Vagina (tissue), 2 donors: ENCODE results near the gene COLGALT1. TPM values are rescaled to one million over a fixed set of nuclear protein-coding genes. Genes with fewer than 3 reads are reported as not detected.

ENCODE experiments used
- DNase-seq, 2 donors: peaks; one replicate each; pipeline ENCODE4 v3.0.0-alpha.2; 2017; ENCODE audit errors: extremely low spot score in 2 of 2
- H3K27ac ChIP-seq: fragments of 200-600 bp; sonication (generic); one replicate; pipeline ENCODE4 v1.5.1; 2019
- H3K27me3 ChIP-seq: fragments of 200-600 bp; sonication (generic); one replicate; pipeline ENCODE4 v1.5.1; 2019
- H3K36me3 ChIP-seq, 2 donors: fragments of 200-600 bp; sonication (generic); one replicate each; pipeline ENCODE4 v1.5.1; 2017 to 2019
- H3K4me1 ChIP-seq: fragments of 200-600 bp; sonication (generic); one replicate; pipeline ENCODE4 v1.5.1; 2019
- H3K4me3 ChIP-seq, 2 donors: fragments of 200-600 bp; sonication (generic); 1 replicate in 1 of 2; 2 replicates in 1 of 2; pipeline ENCODE4 v1.5.1; 2016 to 2019
- H3K9me3 ChIP-seq: fragments of 200-600 bp; sonication (generic); one replicate; pipeline ENCODE4 v1.5.1; 2019
- CTCF ChIP-seq, 3 experiments: fragments of 450-650 bp in 2 of 3; fragments of 200-600 bp in 1 of 3; sonication (generic) in 1 of 3; IDR thresholded peaks; one replicate each; pipeline ENCODE4 v1.5.1; 2017 to 2019; ENCODE audit warnings: antibody characterized with exemption in 3 of 3, mild to moderate bottlenecking in 2 of 3, moderate library complexity in 2 of 3
- POLR2A ChIP-seq, 2 donors: fragments of 450-650 bp; IDR thresholded peaks; one replicate each; pipeline ENCODE4 v1.6.1; 2017; ENCODE audit warnings: antibody characterized with exemption in 2 of 2, mild to moderate bottlenecking in 2 of 2, moderate library complexity in 2 of 2
- POLR2AphosphoS5 ChIP-seq, 2 donors: sonication (generic); formaldehyde crosslinking; IDR thresholded peaks; one replicate each; pipeline ENCODE4 v1.9.0; 2017; ENCODE audit warnings: antibody characterized with exemption in 2 of 2, mild to moderate bottlenecking in 2 of 2, low read depth in 1 of 2; ENCODE audit not compliant: insufficient read depth in 1 of 2
- intact Hi-C: fragments of 100-400 bp; cut with DNase I; formaldehyde crosslinking; loops from one replicate; pipeline ENCODE4 v1.15.1; 2023
- total RNA-seq: library from RNA; depleted of rRNA; stranded (reverse); fragments of >200 nt; gene quantifications from one replicate; pipeline ENCODE4 v1.2.3, GENCODE V29; 2016

COLGALT1 gene
- total RNA-seq, 1 donor from 2014 or later, result 55.0 TPM

GRCh38 chr19:17572638-17573037 is 17.2 kb downstream of the COLGALT1 start:
- Histone ChIP-seq H3K27me3 (no peaks in the 10 kb centered on the region), H3K36me3 (peaks cover 0 to 53% of the 10 kb centered on the region in 2 donors), H3K4me1 (no peaks in the 10 kb centered on the region), H3K27ac (no peak overlapping the region), H3K9me3 (no peaks in the 10 kb centered on the region), H3K4me3 (no peak overlapping the region)
- no peak for TF ChIP-seq POLR2A (IDR thresholded peaks at IDR 0.05)
- no peak for TF ChIP-seq POLR2AphosphoS5 (IDR thresholded peaks at IDR 0.05; ENCODE audit: insufficient read depth in 1 of 2, low read depth in 1 of 2)
- TF ChIP-seq CTCF (IDR thresholded peaks at IDR 0.05), result no peak
- intact Hi-C loops, result loop anchor here (5.0 kb wide), 1 partner anchor 35 kb away; no protein-coding TSS in a partner anchor
- DNase-seq, result no peak

GRCh38 chr19:17575871-17576757 is 20.7 kb downstream of the COLGALT1 start:
- peaks cover 0 to 49% of the 10 kb centered on the region in 2 donors for H3K36me3 ChIP-seq
- H3K4me3 ChIP-seq, result no peak overlapping the region
- H3K27ac ChIP-seq, result no peak overlapping the region
- H3K27me3 ChIP-seq, result no peaks in the 10 kb centered on the region
- H3K4me1 ChIP-seq, result peaks cover 10% of the 10 kb centered on the region
- no peak for DNase-seq
- TF ChIP-seq POLR2AphosphoS5 (IDR thresholded peaks at IDR 0.05; ENCODE audit: insufficient read depth in 1 of 2, low read depth in 1 of 2), result no peak
- TF ChIP-seq POLR2A (IDR thresholded peaks at IDR 0.05), result no peak
- no peak for TF ChIP-seq CTCF (IDR thresholded peaks at IDR 0.05)
- intact Hi-C loops, result no loop called here
- H3K9me3 ChIP-seq, result no peaks in the 10 kb centered on the region

GRCh38 chr19:17576758-17577456 is 21.5 kb downstream of the COLGALT1 start:
- Histone ChIP-seq H3K36me3 (peaks cover 0 to 44% of the 10 kb centered on the region in 2 donors), H3K4me3 (no peak overlapping the region)
- no peak for DNase-seq

GRCh38 chr19:17577457-17578097 is 22.1 kb downstream of the COLGALT1 start:
- peaks cover 10% of the 10 kb centered on the region for H3K4me1 ChIP-seq
- TF ChIP-seq POLR2AphosphoS5 (IDR thresholded peaks at IDR 0.05; ENCODE audit: insufficient read depth in 1 of 2, low read depth in 1 of 2), result no peak
- TF ChIP-seq CTCF (IDR thresholded peaks at IDR 0.05), result no peak
- no peak for TF ChIP-seq POLR2A (IDR thresholded peaks at IDR 0.05)
- H3K36me3 ChIP-seq, result peaks cover 0 to 37% of the 10 kb centered on the region in 2 donors
- H3K9me3 ChIP-seq, result no peaks in the 10 kb centered on the region
- intact Hi-C loops, result no loop called here
- no peak overlapping the region for H3K4me3 ChIP-seq
- no peak overlapping the region for H3K27ac ChIP-seq
- H3K27me3 ChIP-seq, result no peaks in the 10 kb centered on the region
- DNase-seq, result no peak

More at GRCh38 chr19:17576758-17577456, 21.5 kb downstream of the COLGALT1 start:
- intact Hi-C loops, result no loop called here
- Histone ChIP-seq H3K9me3 (no peaks in the 10 kb centered on the region), H3K27me3 (no peaks in the 10 kb centered on the region), H3K4me1 (peaks cover 10% of the 10 kb centered on the region), H3K27ac (no peak overlapping the region)
- TF ChIP-seq POLR2A (IDR thresholded peaks at IDR 0.05) (no peak), CTCF (IDR thresholded peaks at IDR 0.05) (no peak), POLR2AphosphoS5 (IDR thresholded peaks at IDR 0.05; ENCODE audit: insufficient read depth in 1 of 2, low read depth in 1 of 2) (no peak)
